IMR-90 (cell line): Measurements from ENCODE around the gene GADL1. TPM values are rescaled to one million over a fixed set of nuclear protein-coding genes. Genes with fewer than 3 reads are reported as not detected.

Source experiments
- ATAC-seq: fragments of 200-7000 bp; cut with Tn5 transposase; 2 replicates; pipeline ENCODE4 v1.9.1; 2020; ENCODE audit warnings: low read depth, mild to moderate bottlenecking, moderate library complexity
- BruUV-seq: library from RNA; stranded (reverse); fragments of 400-500 nt; replicated peaks from 2 replicates; lab custom pipeline; 2021; lab: Mats Ljungman, UMichigan
- CTCF ChIA-PET: fragments of 300-600 bp; formaldehyde crosslinking; extraction: SDS; loops from one replicate; lab custom pipeline; 2021; ENCODE audit warnings: antibody characterized with exemption; lab: Yijun Ruan, JAX
- POLR2A ChIA-PET: fragments of 300-600 bp; sonication (Branson Sonifier 250); formaldehyde crosslinking; loops from one replicate; lab custom pipeline; 2022; ENCODE audit warnings: antibody characterized with exemption; ENCODE audit not compliant: unreplicated experiment; lab: Charles Lee
- DNase-seq: peaks from one replicate; pipeline ENCODE4 v3.0.0; 2013
- H2AFZ ChIP-seq: replicated peaks from 2 replicates; pipeline ENCODE3; 2013; ENCODE audit warnings: low read length, mild to moderate bottlenecking; ENCODE audit not compliant: poor library complexity
- H2AK5ac ChIP-seq: 2 replicates; pipeline ENCODE4 v1.6.1; 2013; ENCODE audit warnings: low read depth, low read length, inconsistent platforms
- H2AK9ac ChIP-seq: replicated peaks from 2 replicates; pipeline ENCODE3; 2013; ENCODE audit warnings: mild to moderate bottlenecking, low read depth, low read length, moderate library complexity; ENCODE audit not compliant: poor library complexity
- H2BK120ac ChIP-seq: 2 replicates; pipeline ENCODE4 v1.6.1; 2013; ENCODE audit warnings: low read depth, low read length, inconsistent platforms
- H2BK15ac ChIP-seq: 3 replicates; pipeline ENCODE4 v1.6.1; 2013; ENCODE audit warnings: low read depth, low read length, inconsistent platforms
- H2BK20ac ChIP-seq: 2 replicates; pipeline ENCODE4 v1.6.1; 2013; ENCODE audit warnings: low read depth, mild to moderate bottlenecking, inconsistent platforms, low read length, moderate library complexity
- H2BK5ac ChIP-seq: 2 replicates; pipeline ENCODE4 v1.6.1; 2013; ENCODE audit warnings: mild to moderate bottlenecking, low read depth, low read length, inconsistent platforms; ENCODE audit not compliant: poor library complexity, severe bottlenecking
- H3K14ac ChIP-seq: replicated peaks from 2 replicates; pipeline ENCODE4 v1.6.1; 2013; ENCODE audit warnings: low read depth, low read length, inconsistent platforms
- H3K18ac ChIP-seq: 2 replicates; pipeline ENCODE4 v1.6.1; 2013; ENCODE audit warnings: low read depth, low read length, control low read depth
- H3K23ac ChIP-seq: 2 replicates; pipeline ENCODE4 v1.6.1; 2013; ENCODE audit warnings: low read depth, low read length, inconsistent platforms
- H3K27ac ChIP-seq: 2 replicates; pipeline ENCODE4 v1.5.1; 2013; ENCODE audit warnings: mild to moderate bottlenecking, control low read depth, low read length; ENCODE audit not compliant: insufficient read depth
- H3K27me3 ChIP-seq: 2 replicates; pipeline ENCODE4 v1.6.1; 2013; ENCODE audit warnings: low read length; ENCODE audit not compliant: control insufficient read depth, insufficient read depth
- H3K36me3 ChIP-seq: 2 replicates; pipeline ENCODE4 v1.6.1; 2013; ENCODE audit warnings: low read length, mixed read lengths; ENCODE audit not compliant: control insufficient read depth, insufficient read depth
- H3K4ac ChIP-seq: 2 replicates; pipeline ENCODE4 v1.6.1; 2013; ENCODE audit warnings: low read depth, low read length, inconsistent platforms
- H3K4me1 ChIP-seq: 2 replicates; pipeline ENCODE4 v1.6.1; 2013; ENCODE audit warnings: low read length, mixed read lengths; ENCODE audit not compliant: control insufficient read depth, insufficient read depth
- H3K4me2 ChIP-seq: 2 replicates; pipeline ENCODE4 v1.6.1; 2013; ENCODE audit warnings: low read depth, mild to moderate bottlenecking, control low read depth, low read length, moderate library complexity
- H3K4me3 ChIP-seq: 2 replicates; pipeline ENCODE4 v1.5.1; 2013; ENCODE audit warnings: low read depth, mild to moderate bottlenecking, control low read depth, low read length, moderate library complexity; ENCODE audit not compliant: insufficient read depth
- H3K56ac ChIP-seq: 2 replicates; pipeline ENCODE4 v1.6.1; 2013; ENCODE audit warnings: low read length, inconsistent platforms; ENCODE audit not compliant: insufficient read depth; ENCODE audit errors: extremely low read depth
- H3K79me1 ChIP-seq, 2 experiments: 2 replicates each; pipeline ENCODE4 v1.6.1; 2013; ENCODE audit warnings: low read length in 2 of 2, inconsistent platforms in 1 of 2, low read depth in 1 of 2
- H3K9ac ChIP-seq: 2 replicates; pipeline ENCODE4 v1.6.1; 2013; ENCODE audit warnings: low read depth, low read length, control low read depth
- H3K9me1 ChIP-seq: 2 replicates; pipeline ENCODE4 v1.6.1; 2013; ENCODE audit warnings: low read length, inconsistent platforms; ENCODE audit not compliant: insufficient read depth
- H3K9me3 ChIP-seq: 2 replicates; pipeline ENCODE4 v1.6.1; 2013; ENCODE audit warnings: low read length; ENCODE audit not compliant: control insufficient read depth, insufficient read depth
- H4K20me1 ChIP-seq: 2 replicates; pipeline ENCODE4 v1.6.1; 2013; ENCODE audit warnings: low read length, inconsistent platforms; ENCODE audit not compliant: insufficient read depth
- H4K5ac ChIP-seq: 2 replicates; pipeline ENCODE4 v1.6.1; 2013; ENCODE audit warnings: mild to moderate bottlenecking, low read depth, low read length, control low read depth
- H4K8ac ChIP-seq, 2 experiments: 2 replicates each; pipeline ENCODE4 v1.6.1; 2013; ENCODE audit warnings: low read depth in 2 of 2, low read length in 2 of 2, control low read depth in 1 of 2, inconsistent platforms in 1 of 2
- H4K91ac ChIP-seq: 2 replicates; pipeline ENCODE4 v1.6.1; 2013; ENCODE audit warnings: low read depth, low read length, inconsistent platforms; ENCODE audit not compliant: insufficient read depth
- BHLHE40 ChIP-seq: fragments of 150-350 bp; IDR thresholded peaks from 2 replicates; pipeline ENCODE4 v1.6.1; 2016; ENCODE audit warnings: mild to moderate bottlenecking, low read depth, low read length
- CEBPB ChIP-seq: IDR thresholded peaks from 2 replicates; pipeline ENCODE4 v1.6.1; 2012; ENCODE audit warnings: low read depth, low read length, improper control_type of control experiment
- CHD1 ChIP-seq: IDR thresholded peaks from 2 replicates; pipeline ENCODE4 v1.6.1; 2012; ENCODE audit warnings: low read depth, low read length, improper control_type of control experiment
- CTCF ChIP-seq: conservative IDR thresholded peaks from 2 replicates; pipeline ENCODE4 v1.5.1; 2012; ENCODE audit warnings: mild to moderate bottlenecking, low read depth, low read length, improper control_type of control experiment
- FOS ChIP-seq: fragments of 150-350 bp; IDR thresholded peaks from 2 replicates; pipeline ENCODE4 v1.6.1; 2016; ENCODE audit warnings: low read depth, low read length
- MAFK ChIP-seq: IDR thresholded peaks from 2 replicates; pipeline ENCODE4 v1.6.1; 2012; ENCODE audit warnings: low read depth, low read length, improper control_type of control experiment
- MAZ ChIP-seq: IDR thresholded peaks from 2 replicates; pipeline ENCODE4 v1.6.1; 2012; ENCODE audit warnings: low read depth, mild to moderate bottlenecking, low read length, improper control_type of control experiment, moderate library complexity, borderline replicate concordance
- MXI1 ChIP-seq: IDR thresholded peaks from 2 replicates; pipeline ENCODE4 v1.6.1; 2012; ENCODE audit warnings: low read depth, mild to moderate bottlenecking, low read length, moderate library complexity, borderline replicate concordance
- NFE2L2 ChIP-seq: fragments of 150-350 bp; IDR thresholded peaks from 2 replicates; pipeline ENCODE4 v1.6.1; 2016; ENCODE audit warnings: low read depth, mild to moderate bottlenecking, low read length
- POLR2A ChIP-seq: IDR thresholded peaks from 2 replicates; pipeline ENCODE4 v1.6.1; 2012; ENCODE audit warnings: mild to moderate bottlenecking, low read depth, low read length
- RAD21 ChIP-seq: IDR thresholded peaks from 2 replicates; pipeline ENCODE4 v1.6.1; 2012; ENCODE audit warnings: low read length, improper control_type of control experiment
- RCOR1 ChIP-seq: IDR thresholded peaks from 2 replicates; pipeline ENCODE4 v1.6.1; 2012; ENCODE audit warnings: mild to moderate bottlenecking, low read length, improper control_type of control experiment; ENCODE audit not compliant: insufficient replicate concordance
- RFX5 ChIP-seq: IDR thresholded peaks from 2 replicates; pipeline ENCODE4 v1.8.0; 2012; ENCODE audit warnings: low read depth, mild to moderate bottlenecking, low read length, moderate library complexity
- USF2 ChIP-seq: fragments of 150-350 bp; IDR thresholded peaks from 2 replicates; pipeline ENCODE4 v1.6.1; 2017; ENCODE audit warnings: mild to moderate bottlenecking, antibody characterized with exemption, low read length, low read depth
- WGBS, 2 experiments: methylation state at CpG; one replicate each; pipeline versions ENCODE4 v1.1.5 to v1.1.7; 2013; ENCODE audit warnings: missing lambda C conversion rate in 2 of 2; ENCODE audit not compliant: insufficient read length in 1 of 2; ENCODE audit errors: extremely low coverage in 2 of 2; 5-methylcytosine and 5-hydroxymethylcytosine counted together
- dilution Hi-C: fragments of 300-500 bp; cut with HindIII; formaldehyde crosslinking; loops from one replicate; pipeline ENCODE4 v1.14.3; 2018; ENCODE audit warnings: low sequenced_read_pairs; ENCODE audit not compliant: unreplicated experiment
- in situ Hi-C: fragments of 300-500 bp; cut with MboI; formaldehyde crosslinking; loops from 3 replicates; pipeline ENCODE4 v1.14.3; 2019; ENCODE audit warnings: low sequenced_read_pairs, inconsistent platforms, mixed read lengths
- intact Hi-C: fragments of 100-400 bp; cut with micrococcal nuclease; formaldehyde crosslinking; loops from 2 replicates; pipeline ENCODE4 v1.10.0; 2022
- polyA plus RNA-seq, 3 experiments: library from polyadenylated mRNA; depleted of rRNA; stranded (reverse); fragments of >200 nt; gene quantifications; 2 replicates each; pipeline ENCODE4 v1.2.3, GENCODE V29; 2012; ENCODE audit warnings: low replicate concordance in 1 of 3
- total RNA-seq: library from RNA; depleted of rRNA; stranded (reverse); fragments of >200 nt; gene quantifications from 2 replicates; pipeline ENCODE4 v1.2.3, GENCODE V29; 2012

Gene GADL1
- total and polyA plus RNA-seq, 2 of the 4 experiments (the other 2 are of a cell fraction): not detected

- Histone ChIP-seq H2BK5ac (no peak overlapping the region), H3K4me2 (no peak overlapping the region), H2AK9ac (no peak overlapping the region), H3K4ac (no peak overlapping the region), H4K91ac (no peak overlapping the region), H3K56ac (no peak overlapping the region), H3K14ac (no peak overlapping the region), H3K9me3 (no peaks in the 10 kb centered on the region), H3K23ac (no peak overlapping the region), H3K79me1 (no peaks in the 10 kb centered on the region), H3K9ac (no peak overlapping the region), H3K18ac (no peak overlapping the region), H2BK15ac (0 out of 3 replicates have a peak overlapping the region, but pooled peaks have one; percentile 13), H3K36me3 (no peaks in the 10 kb centered on the region), H3K27ac (no peak overlapping the region), H2BK20ac (no peak overlapping the region), H4K8ac (no peak overlapping the region), H2AFZ (no peak overlapping the region), H3K4me1 (peaks cover 1% of the 10 kb centered on the region; the same call in 1 of the 2 replicates), H4K20me1 (no peaks in the 10 kb centered on the region), H3K4me3 (no peak overlapping the region), H2BK120ac (no peak overlapping the region), H4K5ac (no peak overlapping the region), H3K27me3 (no peaks in the 10 kb centered on the region), H3K9me1 (no peaks in the 10 kb centered on the region), H2AK5ac (no peak overlapping the region)
- dilution Hi-C loops: no loop called here
- in situ Hi-C loops: no loop called here
- no TSS peak for BruUV-seq
- no CpG with 5 or more reads among the region's 3 CpGs for WGBS, 2 experiments
- ATAC-seq: no peak
- no peak for DNase-seq
- TF ChIP-seq RAD21 (no peak), CHD1 (no peak), RCOR1 (no peak), MAFK (no peak), USF2 (no peak), RFX5 (no peak), NFE2L2 (no peak), POLR2A (no peak), FOS (no peak), CEBPB (no peak), MAZ (no peak), CTCF (no peak), BHLHE40 (no peak), MXI1 (no peak)
- POLR2A ChIA-PET: no interaction called here
- intact Hi-C loops: no loop called here
- CTCF ChIA-PET: interaction anchor here (1.3 kb wide), 1 partner anchor 27 kb away, joined by 4 read pairs; no protein-coding TSS in a partner anchor
Observed at GRCh38 chr3:30730967-30731366, 163.5 kb downstream of the GADL1 start.
